ENCODE measurements around the gene ZNF701. TPM values are rescaled to one million over a fixed set of nuclear protein-coding genes. Genes with fewer than 3 reads are reported as not detected.
"Not testable (repeated sequence)": the region's sequence is repeated elsewhere in the genome, so short reads cannot be mapped to it uniquely, and the experiment has no call there.

Gene ZNF701
- total and polyA plus RNA-seq, 12 donors, result 4.0 to 21.3 (median 11.1) TPM

DNA sequence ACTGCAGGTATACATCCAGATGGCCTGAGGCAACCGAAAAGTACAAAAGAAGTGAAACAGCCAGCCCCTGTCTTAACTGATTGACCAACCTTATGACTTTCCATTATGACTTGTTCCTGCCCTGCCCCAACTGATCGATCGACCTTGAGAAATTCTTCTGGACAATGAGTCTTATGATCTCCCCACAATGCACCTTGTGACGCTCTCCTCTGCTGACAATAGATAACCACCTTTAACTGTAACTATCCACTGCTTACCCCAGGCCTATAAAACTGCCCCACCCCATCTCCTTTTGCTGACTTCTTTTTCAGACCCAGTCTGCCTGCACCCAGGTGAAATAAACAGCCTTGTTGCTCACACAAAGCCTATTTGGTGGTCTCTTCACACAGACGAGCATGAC lies 56.8 kb downstream of the ZNF701 start:
- H3K4me3 ChIP-seq, result no peak overlapping the region
- intact Hi-C loops (cut with DNase I), result no loop called here
- H3K27me3 ChIP-seq, result no peaks in the 10 kb centered on the region
- no peak for TF ChIP-seq POLR2A (IDR thresholded peaks at IDR 0.05)
- TF ChIP-seq, protein P1, sequence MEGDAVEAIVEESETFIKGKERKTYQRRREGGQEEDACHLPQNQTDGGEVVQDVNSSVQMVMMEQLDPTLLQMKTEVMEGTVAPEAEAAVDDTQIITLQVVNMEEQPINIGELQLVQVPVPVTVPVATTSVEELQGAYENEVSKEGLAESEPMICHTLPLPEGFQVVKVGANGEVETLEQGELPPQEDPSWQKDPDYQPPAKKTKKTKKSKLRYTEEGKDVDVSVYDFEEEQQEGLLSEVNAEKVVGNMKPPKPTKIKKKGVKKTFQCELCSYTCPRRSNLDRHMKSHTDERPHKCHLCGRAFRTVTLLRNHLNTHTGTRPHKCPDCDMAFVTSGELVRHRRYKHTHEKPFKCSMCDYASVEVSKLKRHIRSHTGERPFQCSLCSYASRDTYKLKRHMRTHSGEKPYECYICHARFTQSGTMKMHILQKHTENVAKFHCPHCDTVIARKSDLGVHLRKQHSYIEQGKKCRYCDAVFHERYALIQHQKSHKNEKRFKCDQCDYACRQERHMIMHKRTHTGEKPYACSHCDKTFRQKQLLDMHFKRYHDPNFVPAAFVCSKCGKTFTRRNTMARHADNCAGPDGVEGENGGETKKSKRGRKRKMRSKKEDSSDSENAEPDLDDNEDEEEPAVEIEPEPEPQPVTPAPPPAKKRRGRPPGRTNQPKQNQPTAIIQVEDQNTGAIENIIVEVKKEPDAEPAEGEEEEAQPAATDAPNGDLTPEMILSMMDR (IDR thresholded peaks at IDR 0.05), result no peak
- 89 to 93% (median 91%) methylated on average over 5 of the region's 5 CpGs for WGBS, 4 donors
- no peaks in the 10 kb centered on the region for H3K36me3 ChIP-seq (replicated peaks in 1 of 2)
- no peak overlapping the region for H3K27ac ChIP-seq
- no peaks in the 10 kb centered on the region for H3K9me3 ChIP-seq (replicated peaks in 1 of 3)
- peak in 1 of 7 donors; percentile 7 for DNase-seq
- H3K4me1 ChIP-seq (replicated peaks in 1 of 2), result no peaks in the 10 kb centered on the region

DNA sequence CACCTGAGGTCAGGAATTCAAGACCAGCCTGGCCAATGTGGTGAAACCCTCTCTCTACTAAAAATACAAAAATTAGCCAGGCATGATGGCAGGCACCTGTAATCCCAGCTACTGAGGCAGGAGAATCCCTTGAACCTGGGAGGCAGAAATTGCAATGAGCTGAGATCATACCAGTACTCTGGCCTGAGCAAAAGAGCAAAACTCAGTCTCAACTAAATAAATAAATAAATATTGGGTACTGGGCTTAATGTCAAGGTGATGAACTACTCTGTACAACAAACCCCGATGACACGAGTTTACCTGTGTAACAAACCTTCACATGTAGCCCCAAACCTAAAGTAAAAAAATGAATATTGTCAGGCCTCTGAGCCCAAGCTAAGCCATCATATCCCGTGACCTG lies 57.4 kb downstream of the ZNF701 start:
- H3K4me1 ChIP-seq (replicated peaks in 1 of 2); H3K27me3 ChIP-seq; H3K27ac ChIP-seq; intact Hi-C loops (cut with DNase I); H3K4me3 ChIP-seq; H3K36me3 ChIP-seq (replicated peaks in 1 of 2); H3K9me3 ChIP-seq (replicated peaks in 1 of 3); DNase-seq: not testable (repeated sequence)
- WGBS, 4 donors, result 84 to 95% (median 86%) methylated on average over 3 of the region's 3 CpGs

DNA sequence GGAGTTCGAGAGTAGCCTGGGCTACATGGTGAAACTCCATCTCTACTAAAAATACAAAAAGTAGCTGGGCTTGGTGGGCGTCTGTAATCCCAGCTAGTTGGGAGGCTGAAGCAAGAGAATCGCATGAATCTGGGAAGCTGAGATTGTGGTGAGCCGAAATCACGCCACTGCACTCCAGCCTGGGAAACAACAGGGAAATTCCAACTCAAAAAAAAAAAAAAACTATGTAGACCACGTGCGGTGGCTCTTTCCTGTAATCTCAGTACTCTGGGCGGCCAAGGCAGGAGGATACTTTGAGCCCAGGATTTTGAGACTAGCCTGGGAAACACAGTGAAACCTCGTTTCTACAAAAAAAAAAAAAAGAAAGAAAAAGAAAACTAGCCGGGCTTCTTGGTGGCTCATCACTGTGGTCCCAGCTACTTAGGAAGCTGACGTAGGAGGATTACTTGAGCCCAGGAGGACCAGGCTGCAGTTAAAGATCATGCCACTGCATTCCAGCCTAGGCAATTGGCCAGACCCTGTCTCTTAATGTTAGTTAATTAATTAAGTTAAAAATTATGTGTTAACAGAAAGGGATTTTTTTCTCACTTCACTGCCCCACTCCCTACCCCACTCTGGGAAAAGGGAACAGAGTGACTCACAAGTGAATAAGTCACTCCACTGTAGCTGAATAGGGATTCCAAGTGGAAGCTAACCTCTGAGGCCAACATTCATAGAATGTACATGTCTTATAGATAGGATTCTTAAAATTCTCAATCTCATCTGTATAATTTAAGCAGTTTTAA lies 65.9 kb downstream of the ZNF701 start:
- H3K36me3 ChIP-seq (replicated peaks in 1 of 2), result no peaks in the 10 kb centered on the region
- TF ChIP-seq, protein P1 (IDR thresholded peaks at IDR 0.05), result no peak
- TF ChIP-seq POLR2A (IDR thresholded peaks at IDR 0.05), result no peak
- intact Hi-C loops (cut with DNase I), result no loop called here
- no peaks in the 10 kb centered on the region for H3K9me3 ChIP-seq (replicated peaks in 1 of 3)
- no peak overlapping the region for H3K4me3 ChIP-seq
- 90 to 96% (median 92%) methylated on average over 11 of the region's 11 CpGs for WGBS, 4 donors
- no peaks in the 10 kb centered on the region for H3K27me3 ChIP-seq
- DNase-seq, result no peak
- H3K27ac ChIP-seq, result no peak overlapping the region
- peaks cover 10 to 12% of the 10 kb centered on the region in 2 donors for H3K4me1 ChIP-seq (replicated peaks in 1 of 2)

Small RNA genes within 50 kb of the gene (small RNA-seq; reads per million reads assigned to genes)
- 0 reads per million in 2 donors for gene RPL39P34

Other genes with a start within 250 kb of the ZNF701 start
- gene ZNF610, start 234.0 kb upstream of the ZNF701 start, total RNA-seq, result 10 to 100 TPM in 1 of 9 donors, 1 to 10 TPM in 8; 1.9 to 10.2 (median 4.3) TPM
- 10 to 100 TPM in 1 of 3 donors, 1 to 10 TPM in 2; 2.9 to 13.6 (median 4.3) TPM for gene ZNF610, start 234.0 kb upstream of the ZNF701 start, polyA plus RNA-seq
- 10 to 100 TPM in 8 of 9 donors, 1 to 10 TPM in 1; 7.5 to 23.1 (median 16.4) TPM for gene ZNF880, start 200.4 kb upstream of the ZNF701 start, total RNA-seq
- gene ZNF880, start 200.4 kb upstream of the ZNF701 start, polyA plus RNA-seq, result 10 to 100 TPM; 18.3 to 19.4 (median 18.8) TPM
- 10 to 100 TPM in 8 of 9 donors, 1 to 10 TPM in 1; 7.6 to 48.5 (median 23.6) TPM for gene ZNF528, start 172.4 kb upstream of the ZNF701 start, total RNA-seq
- 10 to 100 TPM in 2 of 3 donors, 1 to 10 TPM in 1; 10.0 to 29.8 (median 22.4) TPM for gene ZNF528, start 172.4 kb upstream of the ZNF701 start, polyA plus RNA-seq
- gene ZNF534, start 141.1 kb upstream of the ZNF701 start, total RNA-seq, result under 1 TPM in 3 of 9 donors, not detected in 6; 0.11 to 0.18 (median 0.11) TPM
- under 1 TPM in 1 of 3 donors, not detected in 2; 0.16 TPM for gene ZNF534, start 141.1 kb upstream of the ZNF701 start, polyA plus RNA-seq
- 1 to 10 TPM in 5 of 9 donors, under 1 TPM in 4; 0.09 to 5.3 (median 1.2) TPM for gene ZNF578, start 116.7 kb upstream of the ZNF701 start, total RNA-seq
- gene ZNF578, start 116.7 kb upstream of the ZNF701 start, polyA plus RNA-seq, result 1 to 10 TPM in 1 of 3 donors, under 1 TPM in 2; 0.16 to 1.7 (median 0.47) TPM
- gene ZNF808, start 42.6 kb upstream of the ZNF701 start, total RNA-seq, result 10 to 100 TPM in 7 of 9 donors, 1 to 10 TPM in 2; 7.6 to 28.8 (median 14.6) TPM
- 1 to 10 TPM; 1.6 to 7.2 (median 6.0) TPM for gene ZNF808, start 42.6 kb upstream of the ZNF701 start, polyA plus RNA-seq
- gene ZNF83, start 68.1 kb downstream of the ZNF701 start, total RNA-seq, result 100 to 1,000 TPM in 2 of 9 donors, 10 to 100 TPM in 7; 23.4 to 185 (median 47.4) TPM
- gene ZNF83, start 68.1 kb downstream of the ZNF701 start, polyA plus RNA-seq, result 100 to 1,000 TPM in 2 of 3 donors, 10 to 100 TPM in 1; 50.0 to 344 (median 165) TPM
- gene ZNF611, start 164.8 kb downstream of the ZNF701 start, total RNA-seq, result 10 to 100 TPM in 6 of 9 donors, 1 to 10 TPM in 3; 8.3 to 21.8 (median 13.8) TPM
- gene ZNF611, start 164.8 kb downstream of the ZNF701 start, polyA plus RNA-seq, result 1 to 10 TPM; 3.8 to 6.8 (median 5.7) TPM
- gene ZNF600, start 216.5 kb downstream of the ZNF701 start, total RNA-seq, result 10 to 100 TPM in 1 of 9 donors, 1 to 10 TPM in 7, under 1 TPM in 1; 0.42 to 17.7 (median 5.0) TPM
- 10 to 100 TPM in 1 of 3 donors, 1 to 10 TPM in 2; 8.0 to 17.1 (median 9.7) TPM for gene ZNF600, start 216.5 kb downstream of the ZNF701 start, polyA plus RNA-seq

Measured in adrenal gland (tissue), 12 donors.